IPS DF 4.7 (cell line): ENCODE data around the gene OR2L13.
"Not testable (repeated sequence)": the region's sequence is repeated elsewhere in the genome, so short reads cannot be mapped to it uniquely, and the experiment has no call there.

ENCODE experiments used
- DNase-seq: peaks from one replicate; pipeline ENCODE4 v3.0.0-alpha.2; 2013; ENCODE audit warnings: low spot score; ENCODE audit errors: extremely low read depth

Gene OR2L13

GRCh38 chr1:248094884-248095283 is at the start of gene OR2L13:
OR2L13 (plus strand) TSS chr1:248095184; CDS start chr1:248099376, 4,192 bp downstream.
- DNase-seq, result no peak

GRCh38 chr1:248045209-248045608 is 49.8 kb upstream of the OR2L13 start:
- no peak for DNase-seq

GRCh38 chr1:248046536-248046935 is 48.4 kb upstream of the OR2L13 start, which contains the start of gene OR2L3:
OR2L3 (plus strand) TSS chr1:248046836; CDS start chr1:248060682, 13,846 bp downstream.
- DNase-seq, result no peak

GRCh38 chr1:248047008-248047407 is 48.0 kb upstream of the OR2L13 start:
- DNase-seq, result no peak

- no peak for DNase-seq
These were observed 40.3 kb upstream of the OR2L13 start for GRCh38 chr1:248054671-248055070.

- no peak for DNase-seq
These were observed 39.7 kb upstream of the OR2L13 start for GRCh38 chr1:248055261-248055660.

GRCh38 chr1:248065071-248065470 is 29.9 kb upstream of the OR2L13 start:
- no peak for DNase-seq

GRCh38 chr1:248065604-248066003 is 29.4 kb upstream of the OR2L13 start:
- no peak for DNase-seq

GRCh38 chr1:248083864-248084263 is 11.1 kb upstream of the OR2L13 start:
- DNase-seq, result not testable (repeated sequence)

- no peak for DNase-seq
These were observed 3.5 kb downstream of the OR2L13 start for GRCh38 chr1:248098529-248098928.

GRCh38 chr1:248102847-248103246 is 7.9 kb downstream of the OR2L13 start:
- DNase-seq, result no peak

- DNase-seq, result no peak
These were observed 16.2 kb downstream of the OR2L13 start for GRCh38 chr1:248111157-248111556.

- no peak for DNase-seq
These were observed 19.9 kb downstream of the OR2L13 start for GRCh38 chr1:248114890-248115289.

- no peak for DNase-seq
These were observed 32.7 kb downstream of the OR2L13 start for GRCh38 chr1:248127653-248128052.

- DNase-seq, result no peak
These were observed 41.8 kb downstream of the OR2L13 start for GRCh38 chr1:248136811-248137210.

- no peak for DNase-seq
These were observed 45.9 kb downstream of the OR2L13 start for GRCh38 chr1:248140846-248141245.

GRCh38 chr1:248143311-248143710 is 48.3 kb downstream of the OR2L13 start:
- no peak for DNase-seq

- no peak for DNase-seq
These were observed 49.7 kb downstream of the OR2L13 start, which contains the start of gene OR2M5 for GRCh38 chr1:248144513-248145198. OR2M5 (plus strand) TSS chr1:248145148; CDS start chr1:248145148, 0 bp downstream.
